H1 (cell line): ENCODE results near the gene MAPKAP1. TPM values are rescaled to one million over a fixed set of nuclear protein-coding genes. Genes with fewer than 3 reads are reported as not detected.

Experiments
- CTCF ChIA-PET: fragments of 300-600 bp; sonication (Branson Sonifier 250); formaldehyde crosslinking; loops from one replicate; lab custom pipeline; 2021; ENCODE audit not compliant: partially characterized antibody; lab: Charles Lee
- POLR2A ChIA-PET: fragments of 300-600 bp; sonication (Branson Sonifier 250); formaldehyde crosslinking; loops from one replicate; lab custom pipeline; 2021; ENCODE audit warnings: inconsistent platforms; ENCODE audit not compliant: partially characterized antibody; lab: Charles Lee
- DNase-seq, 2 experiments: peaks; one replicate each; pipeline versions ENCODE4 v3.0.0 to v3.0.0-alpha.2; 2010 to 2022; ENCODE audit warnings: low spot score in 2 of 2, low read depth in 1 of 2, mixed read lengths in 1 of 2
- FAIRE-seq: peaks from 2 replicates; lab custom pipeline; 2011; peaks lifted over from hg19 to GRCh38; lab: Jason Lieb, UNC
- H2AFZ ChIP-seq: 2 replicates; pipeline ENCODE4 v1.8.1; 2012; ENCODE audit warnings: low read length, inconsistent platforms
- H2AK5ac ChIP-seq: 2 replicates; pipeline ENCODE4 v1.6.1; 2013; ENCODE audit warnings: low read depth, low read length
- H2BK120ac ChIP-seq: replicated peaks from 2 replicates; pipeline ENCODE3; 2013; ENCODE audit warnings: low read depth, low read length, inconsistent platforms
- H2BK12ac ChIP-seq: 2 replicates; pipeline ENCODE4 v1.6.1; 2013; ENCODE audit warnings: low read depth, low read length
- H2BK15ac ChIP-seq: 2 replicates; pipeline ENCODE4 v1.6.1; 2013; ENCODE audit warnings: low read length
- H2BK20ac ChIP-seq: 2 replicates; pipeline ENCODE4 v1.6.1; 2013; ENCODE audit warnings: low read length
- H2BK5ac ChIP-seq: 2 replicates; pipeline ENCODE4 v1.6.1; 2013; ENCODE audit warnings: low read depth, low read length
- H3K14ac ChIP-seq: 2 replicates; pipeline ENCODE4 v1.6.1; 2013; ENCODE audit warnings: inconsistent platforms; ENCODE audit not compliant: insufficient read length
- H3K18ac ChIP-seq: 2 replicates; pipeline ENCODE4 v1.6.1; 2013; ENCODE audit warnings: low read length; ENCODE audit errors: extremely low read depth
- H3K23ac ChIP-seq: 2 replicates; pipeline ENCODE4 v1.6.1; 2013; ENCODE audit warnings: inconsistent platforms; ENCODE audit not compliant: insufficient read length
- H3K23me2 ChIP-seq: 2 replicates; pipeline ENCODE4 v1.6.1; 2013; ENCODE audit warnings: low read depth, low read length
- H3K27ac ChIP-seq: 2 replicates; pipeline ENCODE4 v1.6.1; 2011; ENCODE audit warnings: low read depth, low read length, inconsistent platforms
- H3K27me3 ChIP-seq, 4 experiments: replicated peaks in 1 of 4; 1 replicate in 1 of 4; 2 replicates in 3 of 4; pipeline versions ENCODE4 v1.6.1 to v1.8.1; 2011 to 2013; ENCODE audit warnings: low read length in 3 of 4, mild to moderate bottlenecking in 3 of 4, inconsistent platforms in 2 of 4, mixed read lengths in 2 of 4, moderate library complexity in 1 of 4; ENCODE audit not compliant: control insufficient read depth in 3 of 4, insufficient read depth in 3 of 4; ENCODE audit errors: extremely low read depth in 1 of 4
- H3K36me3 ChIP-seq, 4 experiments: 2 replicates each; pipeline versions ENCODE4 v1.6.1 to v1.8.1; 2011 to 2013; ENCODE audit warnings: mild to moderate bottlenecking in 4 of 4, low read length in 3 of 4, moderate library complexity in 2 of 4, control low read depth in 1 of 4, inconsistent platforms in 1 of 4; ENCODE audit not compliant: insufficient read depth in 4 of 4, control insufficient read depth in 2 of 4
- H3K4ac ChIP-seq: replicated peaks from 2 replicates; pipeline ENCODE3; 2013; ENCODE audit warnings: low read length, low read depth, mixed read lengths, inconsistent platforms; ENCODE audit not compliant: insufficient read length
- H3K4me1 ChIP-seq, 4 experiments: replicated peaks in 1 of 4; 1 replicate in 1 of 4; 2 replicates in 3 of 4; pipeline versions ENCODE4 v1.6.1 to v1.8.1; 2011 to 2013; ENCODE audit warnings: low read length in 3 of 4, inconsistent platforms in 2 of 4, mixed read lengths in 1 of 4; ENCODE audit not compliant: insufficient read depth in 4 of 4, control insufficient read depth in 3 of 4
- H3K4me2 ChIP-seq, 2 experiments: 2 replicates each; pipeline versions ENCODE4 v1.6.1 to v1.8.1; 2011 to 2013; ENCODE audit warnings: low read depth in 2 of 2, low read length in 2 of 2, control low read depth in 1 of 2, inconsistent platforms in 1 of 2, mild to moderate bottlenecking in 1 of 2; ENCODE audit not compliant: insufficient read depth in 1 of 2
- H3K4me3 ChIP-seq, 4 experiments: fragments of 200-600, 300-600 bp in 1 of 4; sonication (generic), shearing (Covaris generic), sonication (Bioruptor Twin) in 1 of 4; 2 replicates each; pipeline versions ENCODE4 v1.5.1 to v1.8.1; 2011 to 2016; ENCODE audit warnings: low read length in 4 of 4, low read depth in 3 of 4, control low read depth in 2 of 4, inconsistent platforms in 2 of 4, mild to moderate bottlenecking in 2 of 4, mixed read lengths in 1 of 4, moderate library complexity in 1 of 4; ENCODE audit not compliant: insufficient read depth in 2 of 4; ENCODE audit errors: extremely low read depth in 1 of 4
- H3K56ac ChIP-seq: replicated peaks from 2 replicates; pipeline ENCODE3; 2013; ENCODE audit warnings: low read depth, mild to moderate bottlenecking, mixed read lengths, low read length, inconsistent platforms; ENCODE audit not compliant: insufficient read length
- H3K79me1 ChIP-seq: 2 replicates; pipeline ENCODE4 v1.6.1; 2013; ENCODE audit warnings: low read depth, low read length, control low read depth
- H3K79me2 ChIP-seq, 2 experiments: 2 replicates each; pipeline versions ENCODE4 v1.6.1 to v1.8.1; 2012 to 2013; ENCODE audit warnings: low read length in 2 of 2, mild to moderate bottlenecking in 2 of 2, inconsistent platforms in 1 of 2; ENCODE audit not compliant: insufficient read depth in 2 of 2, control insufficient read depth in 1 of 2
- H3K9ac ChIP-seq, 4 experiments: replicated peaks in 1 of 4; 1 replicate in 1 of 4; 2 replicates in 3 of 4; pipeline versions ENCODE4 v1.6.1 to v1.8.1; 2011 to 2013; ENCODE audit warnings: low read depth in 3 of 4, low read length in 3 of 4, control low read depth in 2 of 4, mild to moderate bottlenecking in 2 of 4, moderate library complexity in 2 of 4, inconsistent platforms in 1 of 4; ENCODE audit errors: extremely low read depth in 1 of 4
- H3K9me3 ChIP-seq, 2 experiments: 2 replicates each; pipeline versions ENCODE4 v1.6.1 to v1.8.1; 2012 to 2013; ENCODE audit warnings: mild to moderate bottlenecking in 2 of 2, moderate library complexity in 2 of 2, control low read depth in 1 of 2, inconsistent platforms in 1 of 2, low read depth in 1 of 2, low read length in 1 of 2, mixed read lengths in 1 of 2; ENCODE audit not compliant: insufficient read depth in 2 of 2
- H4K20me1 ChIP-seq, 2 experiments: replicated peaks in 1 of 2; 2 replicates each; pipeline versions ENCODE3 to v1.8.1; 2011 to 2013; ENCODE audit warnings: inconsistent platforms in 2 of 2, low read length in 2 of 2, mild to moderate bottlenecking in 1 of 2; ENCODE audit not compliant: insufficient read depth in 2 of 2, control insufficient read depth in 1 of 2
- H4K5ac ChIP-seq: 2 replicates; pipeline ENCODE4 v1.6.1; 2013; ENCODE audit warnings: low read length, low read depth, mixed read lengths, inconsistent platforms; ENCODE audit not compliant: insufficient read length
- H4K8ac ChIP-seq: 2 replicates; pipeline ENCODE4 v1.8.0; 2013; ENCODE audit warnings: mild to moderate bottlenecking, moderate library complexity, low read length, inconsistent platforms; ENCODE audit not compliant: insufficient read depth; ENCODE audit errors: extremely low read depth
- H4K91ac ChIP-seq: replicated peaks from 2 replicates; pipeline ENCODE3; 2013; ENCODE audit warnings: low read length, mixed read lengths, inconsistent platforms; ENCODE audit not compliant: insufficient read length
- CREB1 ChIP-seq: IDR thresholded peaks from 2 replicates; pipeline ENCODE4 v1.6.1; 2012; ENCODE audit warnings: inconsistent platforms
- CTBP2 ChIP-seq: IDR thresholded peaks from 2 replicates; pipeline ENCODE4 v1.7.0; 2011; ENCODE audit warnings: borderline replicate concordance, mild to moderate bottlenecking, moderate library complexity, mixed read lengths, low read length; ENCODE audit not compliant: insufficient read depth, insufficient read length
- GTF2F1 ChIP-seq: IDR thresholded peaks from 2 replicates; pipeline ENCODE4 v1.6.1; 2012; ENCODE audit warnings: low read depth, low read length, improper control_type of control experiment, borderline replicate concordance
- JUND ChIP-seq: IDR thresholded peaks from 2 replicates; pipeline ENCODE4 v1.6.1; 2011; ENCODE audit warnings: mild to moderate bottlenecking, improper control_type of control experiment, low read length
- SP1 ChIP-seq: IDR thresholded peaks from 2 replicates; pipeline ENCODE4 v1.6.1; 2011; ENCODE audit warnings: low read depth, low read length
- TBP ChIP-seq: IDR thresholded peaks from 2 replicates; pipeline ENCODE4 v1.6.1; 2011; ENCODE audit warnings: low read depth, low read length, improper control_type of control experiment
- WGBS, 2 experiments: shearing (Covaris generic) in 1 of 2; methylation state at CpG; one replicate each; pipeline versions ENCODE4 v1.1.6 to v1.1.7; 2013 to 2015; ENCODE audit warnings: low lambda C conversion rate in 2 of 2, mixed read lengths in 2 of 2, inconsistent platforms in 1 of 2, low coverage in 1 of 2, missing lambda C conversion rate in 1 of 2; ENCODE audit not compliant: insufficient replicate concordance in 2 of 2, insufficient coverage in 1 of 2, insufficient read length in 1 of 2; ENCODE audit errors: extremely low coverage in 1 of 2, missing lambda C conversion rate in 1 of 2; 5-methylcytosine and 5-hydroxymethylcytosine counted together
- polyA plus RNA-seq, 7 experiments: library from polyadenylated mRNA; depleted of rRNA in 3 of 7; stranded (reverse) in 5 of 7; unstranded in 2 of 7; fragments of >200 nt in 5 of 7; fragments of 200-250 nt in 2 of 7; gene quantifications; 1 replicate in 5 of 7; 2 replicates in 1 of 7; 4 replicates in 1 of 7; pipeline versions ENCODE4 v1.2.1 to v1.2.3, GENCODE V29; 2011 to 2013; ENCODE audit warnings: missing spikeins in 2 of 7, mixed read lengths in 2 of 7
- total RNA-seq: library from RNA; stranded (reverse); fragmentation: NEBNext Ultra II Directional; extraction: Animal tissue kit (Norgen Biotek cat#: 25700); gene quantifications from 2 replicates; pipeline ENCODE4 v1.2.1, GENCODE V29; 2021
- TF ChIP-seq, protein P1 (sequence below): IDR thresholded peaks from 2 replicates; pipeline ENCODE4 v1.6.1; 2012; ENCODE audit warnings: low read length, inconsistent platforms

The MAPKAP1 gene
- total and polyA plus RNA-seq, 2 of the 8 experiments (the other 6 are each of a cell fraction or from before 2014, with no cell fraction given) = 79.2 to 140 TPM

DNA sequence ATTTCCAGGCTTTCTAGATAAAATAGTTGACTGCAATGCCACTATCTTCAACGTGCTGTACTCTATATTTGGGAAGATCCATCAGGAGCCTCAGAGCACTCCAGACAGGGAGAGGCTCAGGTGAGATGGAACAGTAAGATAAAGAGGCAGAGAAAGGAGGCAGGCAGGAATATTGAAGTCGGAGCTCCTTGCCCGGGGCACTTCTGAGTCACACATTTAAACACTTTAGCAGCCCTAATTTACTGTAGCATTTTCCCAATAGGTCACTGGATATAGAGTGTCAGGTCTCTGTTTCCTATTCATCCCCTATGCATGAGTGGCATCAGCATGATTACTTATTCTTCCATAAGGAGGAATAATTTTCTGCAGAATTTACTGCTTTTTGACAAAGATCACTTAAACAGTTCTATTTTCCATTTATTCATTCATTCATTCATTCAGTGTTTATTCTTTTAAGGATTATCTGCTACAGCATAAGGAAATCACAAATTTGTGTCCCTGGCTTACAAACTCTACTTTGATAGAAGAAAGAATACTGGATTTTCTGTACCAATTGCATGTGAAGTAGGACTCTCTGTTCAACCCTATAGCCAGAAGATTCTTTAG, 170.7 kb downstream of the MAPKAP1 start:
- Histone ChIP-seq H3K4ac (no peak overlapping the region), H3K27ac (no peak overlapping the region), H3K9me3 (no peaks in the 10 kb centered on the region), H2BK20ac (no peak overlapping the region), H3K36me3 (no peaks in the 10 kb centered on the region), H3K18ac (no peak overlapping the region), H3K23me2 (no peaks in the 10 kb centered on the region), H3K79me1 (no peaks in the 10 kb centered on the region), H3K4me3 (no peak overlapping the region), H2BK5ac (no peak overlapping the region), H3K27me3 (no peaks in the 10 kb centered on the region), H3K79me2 (no peaks in the 10 kb centered on the region), H3K56ac (no peak overlapping the region), H3K4me2 (no peak overlapping the region), H2AK5ac (no peak overlapping the region), H3K4me1 (peaks cover 0 to 3% (median 0%) of the 10 kb centered on the region in 4 experiments; a peak in 1 of 7 replicates), H2AFZ (no peak overlapping the region), H2BK12ac (no peak overlapping the region), H4K5ac (no peak overlapping the region), H2BK120ac (no peak overlapping the region), H4K20me1 (no peaks in the 10 kb centered on the region), H3K14ac (no peak overlapping the region), H4K8ac (no peak overlapping the region), H2BK15ac (no peak overlapping the region), H3K23ac (no peak overlapping the region), H4K91ac (no peak overlapping the region), H3K9ac (no peak overlapping the region)
- no peak for FAIRE-seq
- 91% methylated on average over 3 of the region's 3 CpGs; no CpG with 5 or more reads in 1 of the 2 experiments for WGBS, 2 experiments
- POLR2A ChIA-PET = no interaction called here
- CTCF ChIA-PET = interaction anchor here (0.6 to 1.2 kb wide), 2 partner anchors 63 to 151 kb away, joined by 3 read pairs; no protein-coding TSS in a partner anchor
- DNase-seq = no peak
- TF ChIP-seq SP1 (no peak), CTBP2 (no peak), CREB1 (no peak), GTF2F1 (no peak), JUND (no peak), TBP (no peak)
- TF ChIP-seq, protein P1, sequence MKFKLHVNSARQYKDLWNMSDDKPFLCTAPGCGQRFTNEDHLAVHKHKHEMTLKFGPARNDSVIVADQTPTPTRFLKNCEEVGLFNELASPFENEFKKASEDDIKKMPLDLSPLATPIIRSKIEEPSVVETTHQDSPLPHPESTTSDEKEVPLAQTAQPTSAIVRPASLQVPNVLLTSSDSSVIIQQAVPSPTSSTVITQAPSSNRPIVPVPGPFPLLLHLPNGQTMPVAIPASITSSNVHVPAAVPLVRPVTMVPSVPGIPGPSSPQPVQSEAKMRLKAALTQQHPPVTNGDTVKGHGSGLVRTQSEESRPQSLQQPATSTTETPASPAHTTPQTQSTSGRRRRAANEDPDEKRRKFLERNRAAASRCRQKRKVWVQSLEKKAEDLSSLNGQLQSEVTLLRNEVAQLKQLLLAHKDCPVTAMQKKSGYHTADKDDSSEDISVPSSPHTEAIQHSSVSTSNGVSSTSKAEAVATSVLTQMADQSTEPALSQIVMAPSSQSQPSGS = no peak
